Measurements from ENCODE around the gene NCDN.

GRCh38 chr1:35555212-35555584 is 2.4 kb upstream of the NCDN start:
- TF ChIP-seq, protein P1, sequence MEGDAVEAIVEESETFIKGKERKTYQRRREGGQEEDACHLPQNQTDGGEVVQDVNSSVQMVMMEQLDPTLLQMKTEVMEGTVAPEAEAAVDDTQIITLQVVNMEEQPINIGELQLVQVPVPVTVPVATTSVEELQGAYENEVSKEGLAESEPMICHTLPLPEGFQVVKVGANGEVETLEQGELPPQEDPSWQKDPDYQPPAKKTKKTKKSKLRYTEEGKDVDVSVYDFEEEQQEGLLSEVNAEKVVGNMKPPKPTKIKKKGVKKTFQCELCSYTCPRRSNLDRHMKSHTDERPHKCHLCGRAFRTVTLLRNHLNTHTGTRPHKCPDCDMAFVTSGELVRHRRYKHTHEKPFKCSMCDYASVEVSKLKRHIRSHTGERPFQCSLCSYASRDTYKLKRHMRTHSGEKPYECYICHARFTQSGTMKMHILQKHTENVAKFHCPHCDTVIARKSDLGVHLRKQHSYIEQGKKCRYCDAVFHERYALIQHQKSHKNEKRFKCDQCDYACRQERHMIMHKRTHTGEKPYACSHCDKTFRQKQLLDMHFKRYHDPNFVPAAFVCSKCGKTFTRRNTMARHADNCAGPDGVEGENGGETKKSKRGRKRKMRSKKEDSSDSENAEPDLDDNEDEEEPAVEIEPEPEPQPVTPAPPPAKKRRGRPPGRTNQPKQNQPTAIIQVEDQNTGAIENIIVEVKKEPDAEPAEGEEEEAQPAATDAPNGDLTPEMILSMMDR (conservative IDR thresholded peaks at IDR 0.05): no peak
- no peak for TF ChIP-seq ZFX (IDR thresholded peaks at IDR 0.05)

All from C4-2B (cell line).